NCI-H82 (cell line): Measurements from ENCODE around the gene DAD1.
"Not testable (repeated sequence)": the region's sequence is repeated elsewhere in the genome, so short reads cannot be mapped to it uniquely, and the experiment has no call there.

Experiments used
- DNase-seq: peaks from one replicate; lab custom pipeline; 2025; lab: John Stamatoyannopoulos, UW

The DAD1 gene

DNA sequence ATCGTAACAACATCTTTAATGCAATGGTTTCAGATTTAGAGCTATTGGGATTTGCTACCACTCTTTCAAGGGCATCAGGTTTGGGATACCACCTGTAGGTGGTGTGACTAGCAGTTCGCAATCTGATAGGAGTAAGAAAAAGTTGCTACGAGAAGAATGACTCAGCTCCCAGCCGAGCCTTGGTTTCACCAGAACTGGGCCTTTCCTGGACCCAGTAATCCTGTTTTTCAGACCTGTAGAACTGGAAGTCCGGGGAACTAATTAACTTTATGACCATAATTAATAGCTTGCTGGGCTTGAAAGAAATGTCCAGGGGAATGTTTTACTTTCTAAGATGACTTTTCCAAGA, 9.8 kb upstream of the DAD1 start:
- DNase-seq, result peak; percentile 28

DNA sequence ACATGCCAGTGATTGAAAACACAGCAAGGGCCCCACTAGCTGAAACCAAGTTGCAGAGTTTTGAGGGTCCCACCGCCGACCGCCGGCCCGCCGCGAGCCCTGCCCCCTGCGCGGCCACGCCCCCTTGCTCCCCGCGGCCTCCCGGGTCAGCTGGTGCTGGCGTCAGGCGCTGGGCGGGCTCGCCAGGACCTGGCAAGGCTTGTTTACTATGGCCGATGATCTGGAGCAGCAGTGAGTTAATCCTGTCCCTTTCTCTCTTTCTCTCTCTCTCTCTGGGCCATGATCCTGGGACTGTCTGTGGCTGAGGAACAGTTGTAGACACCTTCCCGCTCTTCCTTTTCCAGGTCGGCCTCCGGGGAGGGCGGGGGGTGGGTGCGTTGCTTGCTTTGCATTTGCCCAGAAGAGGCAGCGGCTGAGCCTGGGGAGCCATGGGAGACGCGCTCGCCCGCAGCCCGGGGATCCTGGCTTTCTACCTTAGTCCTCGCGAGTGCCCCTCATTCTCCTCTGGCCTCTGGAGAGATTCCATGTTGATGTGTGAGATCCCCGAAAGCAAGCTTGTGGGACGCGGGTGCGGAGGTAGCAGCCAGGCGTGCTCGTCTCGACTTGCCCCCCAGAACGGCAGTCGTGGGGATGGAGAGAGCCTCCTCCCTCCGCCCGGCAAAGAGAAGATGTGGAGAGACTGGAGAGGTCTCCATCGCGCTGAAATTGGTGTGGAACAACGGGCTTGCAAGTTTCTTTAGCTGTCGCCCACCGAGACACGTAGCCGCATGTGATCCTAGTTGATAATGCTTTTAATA, 9.3 kb upstream of the DAD1 start, which contains the start of gene ABHD4:
ABHD4 (plus strand) TSS at position 202 of the 797 bp plus-strand sequence; CDS start at position 209, 7 bp downstream.
- peak; percentile 70 for DNase-seq

DNA sequence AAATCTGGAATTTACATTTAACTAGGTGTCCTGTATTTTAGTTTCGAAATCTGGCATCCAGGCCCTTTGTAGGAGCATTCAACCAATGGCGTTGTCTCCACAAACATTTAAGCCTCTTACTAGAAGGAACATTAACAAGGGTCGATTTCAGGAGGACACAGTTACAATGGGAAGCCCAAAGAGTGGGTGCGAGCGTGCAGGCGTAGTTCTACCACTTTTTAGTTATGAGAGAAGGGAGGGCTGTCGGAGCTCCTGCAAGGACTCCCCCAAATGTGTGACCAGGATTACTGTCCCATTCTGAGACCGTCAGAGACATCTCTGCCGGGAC, 8.7 kb upstream of the DAD1 start:
- DNase-seq, result peak; percentile 24

DNA sequence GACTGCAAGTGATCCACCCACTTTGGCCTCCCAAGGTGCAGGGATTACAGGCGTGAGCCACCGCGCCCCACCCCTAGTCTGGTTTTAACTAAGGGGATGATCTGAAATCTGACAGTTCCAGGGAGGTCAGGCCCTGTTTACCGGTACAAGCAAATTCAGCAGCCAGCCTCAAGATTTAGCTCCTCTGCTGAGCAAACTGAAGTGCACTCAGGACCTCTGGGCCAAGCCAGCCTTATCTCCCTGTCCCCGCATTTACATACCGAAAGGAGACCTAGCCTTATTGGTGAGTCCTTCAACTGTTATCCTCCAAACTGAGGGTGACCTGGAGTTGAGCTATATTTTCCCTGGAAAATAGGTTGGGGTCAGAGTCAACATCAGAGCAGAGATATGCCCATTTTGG, 8.2 kb upstream of the DAD1 start:
- DNase-seq, result peak; percentile 11

DNA sequence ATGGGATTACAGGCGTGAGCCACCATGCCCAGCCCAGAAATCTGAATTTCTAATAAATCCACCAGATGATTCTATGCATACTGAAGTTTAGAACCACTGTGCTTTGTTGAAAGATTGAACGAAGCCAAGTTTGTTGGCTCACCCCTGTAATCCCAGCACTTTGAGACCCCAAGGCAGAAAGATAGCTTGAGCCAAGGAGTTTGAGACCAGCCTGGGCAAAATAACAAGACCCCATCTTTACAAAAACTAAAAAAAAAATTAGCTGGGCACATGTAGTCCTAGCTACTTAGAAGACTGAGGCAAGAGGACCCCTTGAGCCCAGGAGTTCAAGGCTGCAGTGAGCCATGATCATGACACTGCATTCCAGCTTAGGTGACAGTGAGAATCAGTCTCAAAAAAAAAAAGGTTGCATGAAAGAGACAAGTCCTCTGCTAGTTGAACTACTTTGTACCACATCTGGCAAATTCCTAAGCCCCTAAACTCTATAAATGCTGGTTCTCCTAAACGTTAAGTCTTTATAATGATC, 7.4 kb upstream of the DAD1 start:
- peak; percentile 3 for DNase-seq

DNA sequence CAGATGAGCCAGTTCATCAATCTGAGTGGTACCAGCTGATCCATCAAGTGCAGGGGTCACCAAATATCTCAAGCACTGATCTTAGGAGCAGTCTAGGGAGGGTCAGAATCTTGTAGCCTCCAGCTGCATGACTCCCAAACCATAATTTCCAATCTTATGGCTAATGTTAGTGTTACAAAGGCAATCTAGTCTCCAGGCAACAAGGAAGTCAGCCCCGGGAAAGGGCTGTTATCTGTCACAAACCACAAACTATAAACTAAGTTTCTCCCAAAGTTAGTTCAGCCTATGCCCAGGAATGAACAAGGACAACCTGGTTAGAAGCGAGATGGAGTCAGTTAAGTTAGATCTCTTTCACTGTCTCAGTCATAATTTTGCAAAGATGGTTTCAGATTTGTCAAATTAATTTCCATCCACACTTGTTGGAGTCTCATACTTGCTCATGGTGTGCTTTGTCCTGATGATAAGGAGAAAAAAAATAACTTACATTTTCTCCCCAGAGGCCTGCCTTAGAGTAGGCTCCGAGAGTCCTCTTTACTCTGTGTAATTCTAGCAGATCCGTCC, 5.2 kb upstream of the DAD1 start:
- DNase-seq, result no peak

DNA sequence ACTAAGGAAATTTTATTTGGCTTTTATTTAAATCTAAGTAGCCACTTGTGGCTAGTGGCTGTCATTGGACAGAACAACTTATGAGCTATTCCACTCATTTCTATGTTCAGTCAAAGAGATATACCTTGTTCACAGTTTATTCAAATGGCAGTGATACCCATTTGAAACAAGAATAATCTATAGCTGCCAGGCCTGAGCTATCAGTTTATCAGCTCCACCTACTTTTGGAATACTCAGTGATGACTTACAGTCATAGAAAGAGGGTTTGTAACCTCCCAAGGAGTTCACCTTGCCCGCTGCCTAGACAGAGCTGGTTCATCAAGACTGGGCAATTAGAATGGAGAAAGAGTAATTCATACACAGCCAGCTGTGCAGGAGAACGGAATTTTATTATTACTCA, 4.6 kb upstream of the DAD1 start:
- DNase-seq, result no peak

DNA sequence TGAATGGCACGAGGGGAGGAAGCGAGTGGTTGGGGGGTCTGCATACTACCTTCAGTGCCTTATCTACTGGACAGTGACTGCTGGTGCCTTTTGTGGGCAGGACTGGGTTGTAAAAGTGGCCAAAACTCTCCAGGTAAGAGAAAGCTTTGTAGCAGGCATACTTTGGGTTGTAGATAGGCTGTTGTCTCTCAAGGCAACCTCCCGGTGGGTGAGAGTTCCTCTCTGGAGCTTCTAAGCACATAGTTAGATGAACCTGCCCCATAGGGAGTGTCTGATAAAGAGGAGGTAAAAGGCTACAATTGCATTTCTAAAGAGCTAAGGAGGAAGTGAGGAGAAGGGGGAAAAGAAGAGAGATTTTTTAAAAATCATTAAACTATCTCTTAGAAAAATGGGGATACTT, 4.2 kb upstream of the DAD1 start:
- no peak for DNase-seq

DNA sequence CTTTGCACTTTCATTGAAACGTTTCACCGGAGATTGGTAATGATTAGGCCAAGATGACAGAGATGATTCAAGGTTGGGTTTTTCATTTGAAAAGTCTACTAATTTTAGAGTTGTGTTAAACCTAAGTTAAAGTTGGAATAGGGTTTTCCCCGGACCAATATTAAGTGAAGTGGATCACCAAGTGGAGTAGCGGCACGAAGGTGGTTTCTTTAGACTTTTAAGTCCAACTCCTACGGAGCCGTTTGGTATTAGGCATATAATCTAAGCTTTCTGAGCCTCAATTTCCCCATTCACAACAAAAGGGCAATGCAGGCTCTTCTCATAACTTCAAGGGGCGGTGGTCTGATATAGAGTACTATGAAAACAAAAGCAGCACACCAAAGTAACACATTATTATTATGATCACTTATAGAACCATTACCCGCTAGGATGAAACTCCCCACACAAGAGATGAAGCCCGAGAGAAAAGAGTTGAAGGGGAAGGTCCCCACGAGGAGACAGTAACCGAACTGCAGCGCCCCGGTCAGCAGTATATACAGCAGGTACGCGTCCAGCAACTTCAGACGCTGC, 413 bp downstream of the DAD1 start:
- DNase-seq, result no peak

DNA sequence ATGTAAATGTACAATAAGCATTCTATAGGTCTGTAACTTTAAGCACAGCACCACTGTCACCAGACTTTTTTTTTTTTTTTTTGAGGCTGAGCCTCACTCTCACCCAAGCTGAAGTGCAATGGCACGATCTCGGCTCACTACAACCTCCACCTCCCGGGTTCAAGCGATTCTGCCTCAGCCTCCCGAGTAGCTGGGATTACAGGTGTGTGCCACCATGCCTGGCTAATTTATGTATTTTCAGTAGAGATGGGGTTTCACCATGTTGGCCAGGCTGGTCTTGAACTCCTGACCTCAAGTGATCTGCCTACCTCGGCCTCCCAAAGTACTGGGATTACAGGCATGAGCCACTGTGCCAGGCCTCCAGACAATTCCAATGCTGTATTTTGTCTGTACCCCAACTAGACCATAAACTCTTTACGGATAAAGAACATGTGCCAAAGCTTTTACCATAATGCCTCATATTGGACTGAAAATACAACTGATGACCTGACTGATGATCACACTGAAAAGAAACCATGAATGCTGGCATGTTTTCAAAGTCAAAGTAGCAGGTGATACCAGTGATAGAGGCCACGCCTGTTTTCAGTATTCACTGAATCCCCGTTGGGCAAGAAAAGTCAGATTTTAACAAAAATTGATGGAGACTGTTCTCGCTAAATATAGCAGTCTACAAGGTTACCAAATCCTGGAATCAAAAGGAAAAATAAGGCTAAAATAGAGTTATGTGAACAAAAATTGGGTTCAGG, 1.2 kb downstream of the DAD1 start:
- not testable (repeated sequence) for DNase-seq

DNA sequence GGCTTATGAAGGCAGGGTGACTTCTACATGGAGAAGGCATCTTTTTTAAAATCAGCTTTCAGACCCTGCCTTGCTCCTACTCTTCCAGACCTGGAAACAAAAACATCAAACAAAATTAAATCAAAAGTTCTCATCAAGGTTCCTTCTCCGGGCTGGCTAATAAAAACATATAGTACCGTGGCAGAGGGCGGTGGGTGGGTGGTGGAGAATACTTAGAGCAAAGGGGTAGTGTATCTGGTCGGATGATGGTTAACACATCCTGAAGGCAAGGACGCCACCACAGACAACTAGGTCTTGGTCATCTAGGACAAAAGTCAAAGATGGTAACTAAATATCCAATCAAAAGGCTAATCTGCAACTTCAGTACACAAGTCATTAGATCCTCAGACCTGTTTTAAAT, 1.8 kb downstream of the DAD1 start:
- DNase-seq, result no peak

DNA sequence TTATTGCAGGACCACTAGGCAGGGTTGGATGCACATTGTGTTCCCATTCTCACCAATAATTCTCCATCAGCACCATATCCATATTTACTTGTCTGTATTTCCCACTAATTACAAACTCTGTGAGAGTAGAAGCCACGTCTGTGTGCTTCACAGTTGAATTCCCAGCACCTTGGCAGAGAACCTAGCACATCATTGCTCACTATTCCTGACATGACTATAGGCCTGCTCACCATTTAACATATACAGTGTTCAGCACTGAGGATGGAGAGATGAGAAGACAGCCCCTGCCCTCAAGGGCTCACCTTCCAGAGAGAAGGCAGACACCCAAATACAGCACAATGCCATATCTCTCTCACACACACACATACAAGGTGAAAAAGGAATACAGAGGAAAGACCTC, 5.0 kb downstream of the DAD1 start:
- DNase-seq, result no peak

DNA sequence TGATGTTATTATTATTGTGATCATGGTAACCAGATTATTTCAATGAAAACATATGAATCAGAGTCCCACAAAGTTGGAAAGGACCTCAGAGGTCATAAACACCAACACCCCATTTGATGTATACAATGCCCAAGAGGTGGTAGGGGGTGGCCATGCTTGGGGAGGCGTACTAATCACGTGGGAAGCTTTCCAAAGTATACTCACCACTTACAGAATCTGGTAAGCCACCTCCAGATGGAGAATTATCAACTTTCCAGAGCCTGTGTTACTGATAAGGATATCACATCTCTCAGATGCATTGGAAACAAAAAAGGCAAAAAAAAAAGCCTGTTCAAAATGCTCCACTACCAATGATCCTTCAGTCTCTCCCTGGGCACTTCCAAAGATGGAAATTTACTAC, 8.4 kb downstream of the DAD1 start:
- no peak for DNase-seq

DNA sequence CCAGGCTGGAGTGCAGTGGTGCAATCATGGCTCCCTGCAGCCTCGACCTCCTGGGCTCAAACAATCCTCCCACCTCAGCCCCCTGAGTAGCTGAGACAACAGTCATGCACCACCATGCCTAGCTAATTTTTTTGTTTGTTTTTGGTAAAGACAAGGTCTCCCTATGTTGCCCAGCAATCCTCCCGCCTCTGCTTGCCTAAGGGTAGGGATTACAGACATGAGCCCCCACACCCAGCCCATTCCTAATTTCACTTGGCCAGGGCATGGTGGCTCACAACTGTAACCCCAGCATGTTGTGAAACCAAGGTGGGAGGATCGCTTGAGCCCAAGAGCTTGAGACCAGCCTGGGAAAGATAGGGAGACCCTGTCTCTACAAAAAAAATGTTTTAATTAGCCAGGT, 9.1 kb downstream of the DAD1 start:
- DNase-seq, result no peak

DNA sequence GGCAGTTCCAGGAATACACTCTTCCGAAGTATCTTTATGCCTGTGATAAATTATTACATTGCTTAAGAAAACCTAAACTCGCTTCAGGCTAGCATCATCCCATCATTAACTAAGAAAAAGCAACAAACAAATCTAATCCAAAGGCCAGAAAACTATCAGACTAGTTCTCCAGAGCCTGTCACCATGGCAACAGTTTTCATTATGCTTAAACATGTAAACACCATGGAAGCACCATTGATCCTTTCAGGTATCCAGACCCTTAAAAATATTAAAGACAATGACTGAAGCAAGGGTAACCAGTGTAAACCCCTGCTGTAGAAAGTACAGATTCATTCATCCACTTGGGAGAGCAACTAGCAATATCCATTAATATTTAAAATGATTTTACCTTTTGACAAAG, 9.8 kb downstream of the DAD1 start:
- peak; percentile 9 for DNase-seq

DNA sequence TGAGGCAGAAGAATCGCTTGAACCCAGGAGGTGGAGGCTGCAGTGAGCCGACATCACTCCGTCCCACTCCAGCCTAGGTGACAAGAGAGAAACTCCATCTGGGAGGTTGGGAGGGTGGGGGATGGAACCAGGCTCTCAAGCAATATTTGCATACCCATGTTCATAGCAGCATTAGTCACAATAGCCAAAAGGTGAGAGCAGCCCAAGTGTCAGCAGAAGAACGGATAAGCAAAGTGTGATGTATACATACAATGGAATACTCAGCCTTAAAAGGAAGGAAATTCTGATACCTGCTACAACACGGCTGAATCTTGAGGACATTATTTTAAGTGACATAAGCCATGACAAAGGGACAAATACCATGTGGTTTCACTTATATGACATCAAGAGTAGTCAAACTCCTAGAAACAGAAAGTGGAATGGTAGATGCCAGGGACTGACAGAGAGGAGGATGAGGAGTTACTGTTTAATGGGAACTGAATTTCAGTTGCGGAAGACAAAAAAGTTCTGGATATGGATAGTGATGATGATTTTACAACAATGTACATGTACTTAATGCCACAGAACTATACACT, 11.6 kb downstream of the DAD1 start:
- DNase-seq, result no peak

DNA sequence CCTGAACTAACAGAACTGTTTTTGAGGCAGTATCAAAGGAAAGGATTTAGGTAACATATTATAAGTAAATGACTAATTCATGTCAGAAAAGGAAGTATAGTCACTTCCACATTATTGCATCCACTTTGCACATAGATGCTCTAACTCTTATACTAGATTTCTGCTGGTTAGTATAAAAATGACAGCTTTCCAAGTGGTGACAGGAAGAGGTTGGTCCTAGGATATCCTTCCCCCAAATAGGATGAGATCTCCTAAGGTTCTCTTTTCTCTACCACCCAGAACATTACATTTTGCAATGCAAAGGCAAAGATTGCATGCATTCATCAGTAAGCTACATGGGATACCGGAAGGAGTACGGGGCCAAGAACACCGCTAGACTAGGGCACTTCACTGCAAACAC, 15.2 kb downstream of the DAD1 start:
- no peak for DNase-seq

DNA sequence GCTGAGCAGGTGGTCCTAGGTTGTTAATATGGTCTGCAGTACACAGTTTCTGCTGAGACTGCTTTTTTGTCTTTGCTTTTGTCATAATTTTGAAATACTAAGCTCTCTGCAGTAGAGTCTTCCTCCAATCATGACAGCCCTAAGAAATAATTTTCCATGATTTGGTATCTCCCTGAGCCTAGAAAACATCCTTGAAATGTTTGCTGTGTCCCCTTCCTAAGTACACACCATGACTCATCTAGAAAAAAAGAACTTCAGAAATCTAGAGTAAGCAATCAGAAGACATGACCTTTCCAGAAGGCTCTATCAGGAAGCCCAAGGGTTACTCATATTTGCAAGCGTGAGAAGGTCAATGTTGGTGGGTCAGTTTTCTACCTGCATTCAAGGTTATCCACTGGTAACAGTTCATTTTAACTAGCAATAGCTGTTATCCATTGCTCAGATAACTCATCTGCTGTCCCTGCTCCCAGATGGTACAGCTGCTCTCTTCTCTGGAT, 16.4 kb downstream of the DAD1 start:
- no peak for DNase-seq

DNA sequence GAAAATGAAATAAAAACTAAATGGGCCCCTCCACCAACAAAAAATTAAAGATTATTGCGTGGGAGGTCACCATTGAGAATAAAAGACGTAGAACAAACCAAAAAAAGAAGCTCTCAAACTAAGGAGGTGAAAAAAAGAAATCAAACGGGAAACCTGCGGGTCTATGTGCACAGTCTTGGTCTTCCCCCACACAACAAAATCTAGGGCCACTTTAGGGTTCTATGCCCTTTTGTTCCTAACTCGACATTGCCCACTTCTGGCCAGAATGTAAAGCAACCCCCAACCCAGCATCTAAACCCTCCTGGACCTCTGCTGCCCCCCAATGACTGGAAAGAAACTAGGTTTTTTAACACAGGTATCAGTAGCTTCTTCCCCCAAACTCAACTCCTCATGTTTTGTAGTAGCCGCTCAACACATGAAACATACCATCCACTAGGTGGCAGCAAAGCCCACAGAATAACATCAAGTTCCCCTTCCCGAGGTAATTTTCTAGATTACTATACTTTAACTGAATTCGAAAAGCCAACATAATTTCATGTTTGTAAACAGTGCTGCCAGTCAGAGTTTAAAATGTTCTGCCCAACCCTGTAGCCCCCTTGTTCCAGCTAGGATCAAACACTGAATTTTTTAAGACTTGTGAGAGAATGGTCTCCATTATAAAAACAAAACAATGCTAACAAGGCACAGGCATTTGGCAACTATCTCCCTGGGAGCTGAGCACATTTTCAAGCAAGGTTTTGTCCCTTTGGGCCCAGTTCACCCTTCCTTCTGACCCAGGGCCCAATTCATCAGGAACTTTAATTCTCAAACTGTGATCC, 18.7 kb downstream of the DAD1 start:
- DNase-seq, result peak; percentile 88

DNA sequence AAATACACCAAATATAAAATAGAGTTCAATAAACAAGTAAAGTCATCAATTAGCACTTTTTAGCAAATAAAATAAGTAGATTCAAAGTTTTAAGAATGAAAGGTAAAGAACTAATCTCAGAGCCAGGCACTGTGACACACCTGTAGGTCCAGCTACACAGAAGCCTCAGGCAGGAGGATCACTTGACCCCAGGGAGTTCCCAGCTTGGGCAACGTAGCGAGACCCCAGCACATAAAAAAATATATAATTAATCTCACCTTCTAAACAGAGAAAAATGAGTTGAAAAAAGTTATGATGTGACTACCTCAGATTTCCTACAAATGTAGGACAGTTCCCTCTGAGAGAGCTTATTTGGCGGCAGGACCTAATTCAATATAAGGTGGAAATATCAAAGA, 19.3 kb downstream of the DAD1 start:
- no peak for DNase-seq

DNA sequence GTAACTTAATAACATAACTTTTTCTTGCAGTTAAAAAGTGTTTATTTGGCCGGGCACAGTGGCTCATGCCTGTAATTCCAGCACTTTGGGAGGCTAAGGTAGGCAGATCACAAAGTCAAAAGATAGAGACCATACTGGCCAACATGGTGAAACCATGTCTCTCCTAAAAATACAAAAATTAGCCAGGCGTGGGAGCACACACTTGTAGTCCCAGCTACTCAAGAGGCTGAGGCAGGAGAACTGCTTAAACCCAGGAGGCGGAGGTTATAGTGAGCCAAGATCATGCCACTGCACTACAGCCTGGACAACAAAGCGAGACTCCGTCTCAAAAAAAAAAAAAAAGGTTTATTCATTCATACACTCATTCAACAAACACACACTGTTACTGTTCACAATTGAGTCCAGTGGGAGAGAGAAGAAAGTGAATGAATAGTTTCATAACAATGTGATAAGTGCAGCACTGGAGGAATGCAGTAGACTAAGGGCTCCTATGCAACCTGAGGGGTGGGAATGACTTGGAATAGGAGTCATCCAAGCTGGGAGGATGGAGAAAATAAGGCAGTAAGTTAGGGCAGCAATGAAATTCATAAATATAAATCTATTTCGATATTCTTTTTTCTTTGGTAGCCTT, 19.8 kb downstream of the DAD1 start:
- DNase-seq, result no peak
